ENCODE measurements around the gene KCNMB4. TPM values are rescaled to one million over a fixed set of nuclear protein-coding genes. Genes with fewer than 3 reads are reported as not detected.
A peak's percentile ranks its signal among the peaks of the same experiment; 100 is the strongest.

KCNMB4 gene
- total RNA-seq, 4 donors from 2014 or later, result 2.6 to 11.0 (median 3.1) TPM

GRCh38 chr12:70367258-70368141 lies 1.4 kb downstream of the KCNMB4 start:
- H3K27me3 ChIP-seq, result no peaks in the 10 kb centered on the region

DNA sequence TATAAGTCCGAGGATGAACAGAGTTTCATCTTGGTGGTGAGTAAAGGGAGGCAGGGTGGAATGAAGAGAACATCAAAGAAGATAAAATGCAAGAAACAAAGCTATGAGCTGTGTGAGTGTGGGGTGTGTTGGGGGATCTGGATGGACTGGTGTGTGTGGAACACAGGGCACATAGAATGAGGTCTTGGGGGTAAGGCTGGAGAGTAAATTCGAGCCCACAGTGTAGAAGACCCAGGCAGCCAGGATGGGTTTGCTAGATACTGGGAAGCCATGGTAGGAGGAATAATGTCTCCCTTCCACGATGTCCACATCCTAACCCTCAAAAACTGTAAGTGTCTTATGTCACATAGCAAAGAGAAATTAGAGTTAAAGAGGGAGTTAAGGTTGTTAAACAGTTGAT lies 6.8 kb downstream of the KCNMB4 start:
- no peaks in the 10 kb centered on the region for H3K27me3 ChIP-seq
- H3K9me3 ChIP-seq, result no peaks in the 10 kb centered on the region
- no peak overlapping the region for H3K27ac ChIP-seq
- no peak overlapping the region for H3K4me3 ChIP-seq
- no peaks in the 10 kb centered on the region for H3K4me1 ChIP-seq
- DNase-seq, result no peak
- TF ChIP-seq, protein P1, sequence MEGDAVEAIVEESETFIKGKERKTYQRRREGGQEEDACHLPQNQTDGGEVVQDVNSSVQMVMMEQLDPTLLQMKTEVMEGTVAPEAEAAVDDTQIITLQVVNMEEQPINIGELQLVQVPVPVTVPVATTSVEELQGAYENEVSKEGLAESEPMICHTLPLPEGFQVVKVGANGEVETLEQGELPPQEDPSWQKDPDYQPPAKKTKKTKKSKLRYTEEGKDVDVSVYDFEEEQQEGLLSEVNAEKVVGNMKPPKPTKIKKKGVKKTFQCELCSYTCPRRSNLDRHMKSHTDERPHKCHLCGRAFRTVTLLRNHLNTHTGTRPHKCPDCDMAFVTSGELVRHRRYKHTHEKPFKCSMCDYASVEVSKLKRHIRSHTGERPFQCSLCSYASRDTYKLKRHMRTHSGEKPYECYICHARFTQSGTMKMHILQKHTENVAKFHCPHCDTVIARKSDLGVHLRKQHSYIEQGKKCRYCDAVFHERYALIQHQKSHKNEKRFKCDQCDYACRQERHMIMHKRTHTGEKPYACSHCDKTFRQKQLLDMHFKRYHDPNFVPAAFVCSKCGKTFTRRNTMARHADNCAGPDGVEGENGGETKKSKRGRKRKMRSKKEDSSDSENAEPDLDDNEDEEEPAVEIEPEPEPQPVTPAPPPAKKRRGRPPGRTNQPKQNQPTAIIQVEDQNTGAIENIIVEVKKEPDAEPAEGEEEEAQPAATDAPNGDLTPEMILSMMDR (IDR thresholded peaks at IDR 0.05), result no peak
- TF ChIP-seq POLR2A (IDR thresholded peaks at IDR 0.05), result no peak
- no peaks in the 10 kb centered on the region for H3K36me3 ChIP-seq
- intact Hi-C loops (cut with DNase I; ENCODE audit: low total_unique reads), result no loop called here

More at GRCh38 chr12:70367258-70368141, 1.4 kb downstream of the KCNMB4 start:
- intact Hi-C loops (cut with DNase I; ENCODE audit: low total_unique reads), result no loop called here
- H3K36me3 ChIP-seq, result no peaks in the 10 kb centered on the region
- TF ChIP-seq POLR2A (IDR thresholded peaks at IDR 0.05), result no peak
- TF ChIP-seq, protein P1 (IDR thresholded peaks at IDR 0.05), result no peak
- H3K4me1 ChIP-seq, result no peaks in the 10 kb centered on the region
- DNase-seq, result no peak
- peak overlapping the region in 1 of 2 donors; percentile 61 for H3K27ac ChIP-seq
- no peaks in the 10 kb centered on the region for H3K9me3 ChIP-seq
- H3K4me3 ChIP-seq, result peak overlapping the region; percentile 45 to 71

DNA sequence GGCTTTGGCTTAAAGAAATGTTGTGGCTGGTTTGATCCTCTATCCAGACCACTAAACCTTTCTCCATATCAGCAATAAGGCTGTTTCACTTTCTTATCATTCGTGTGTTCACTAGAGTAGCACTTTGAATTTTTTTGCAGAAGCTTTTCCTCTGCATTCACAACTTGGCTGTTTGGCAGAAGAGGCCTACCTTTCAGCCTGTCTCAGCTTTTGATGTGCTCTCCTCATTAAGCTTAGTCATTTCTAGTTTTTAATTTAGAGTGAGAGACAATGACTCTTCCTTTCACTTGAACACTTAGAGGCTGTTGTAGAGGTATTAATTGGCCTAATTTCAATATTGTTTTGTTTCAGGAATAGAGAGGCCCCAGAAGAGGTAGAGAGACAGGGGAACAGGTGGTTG lies 13.8 kb downstream of the KCNMB4 start:
- H3K27ac ChIP-seq, result no peak overlapping the region
- no peaks in the 10 kb centered on the region for H3K9me3 ChIP-seq
- TF ChIP-seq, protein P1 (IDR thresholded peaks at IDR 0.05), result no peak
- no peak for TF ChIP-seq POLR2A (IDR thresholded peaks at IDR 0.05)
- no peak for DNase-seq
- no peaks in the 10 kb centered on the region for H3K4me1 ChIP-seq
- peaks cover 0 to 4% of the 10 kb centered on the region in 2 donors for H3K27me3 ChIP-seq
- no peaks in the 10 kb centered on the region for H3K36me3 ChIP-seq
- no peak overlapping the region for H3K4me3 ChIP-seq
- intact Hi-C loops (cut with DNase I; ENCODE audit: low total_unique reads), result no loop called here

DNA sequence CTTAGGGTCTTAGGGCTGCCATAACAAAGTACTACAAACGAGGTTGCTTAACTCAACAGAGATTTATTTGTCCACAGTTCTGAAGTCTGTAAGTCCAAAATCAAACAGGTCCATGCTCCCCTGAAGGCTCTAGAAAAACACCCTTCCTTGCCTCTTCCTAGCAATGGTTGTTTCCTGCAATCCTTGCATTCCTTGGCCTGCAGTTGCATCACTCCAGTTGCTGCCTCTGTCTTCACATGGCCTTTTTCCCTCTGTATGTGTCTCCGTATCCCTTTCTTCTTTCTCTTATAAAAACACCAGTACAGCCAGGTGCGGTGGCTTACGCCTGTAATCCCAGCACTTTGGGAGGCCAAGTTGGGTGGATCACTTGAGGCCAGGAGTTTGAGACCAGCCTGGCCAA lies 17.4 kb downstream of the KCNMB4 start:
- H3K4me1 ChIP-seq, result no peaks in the 10 kb centered on the region
- TF ChIP-seq, protein P1 (IDR thresholded peaks at IDR 0.05), result no peak
- TF ChIP-seq POLR2A (IDR thresholded peaks at IDR 0.05), result no peak
- intact Hi-C loops (cut with DNase I; ENCODE audit: low total_unique reads), result no loop called here

DNA sequence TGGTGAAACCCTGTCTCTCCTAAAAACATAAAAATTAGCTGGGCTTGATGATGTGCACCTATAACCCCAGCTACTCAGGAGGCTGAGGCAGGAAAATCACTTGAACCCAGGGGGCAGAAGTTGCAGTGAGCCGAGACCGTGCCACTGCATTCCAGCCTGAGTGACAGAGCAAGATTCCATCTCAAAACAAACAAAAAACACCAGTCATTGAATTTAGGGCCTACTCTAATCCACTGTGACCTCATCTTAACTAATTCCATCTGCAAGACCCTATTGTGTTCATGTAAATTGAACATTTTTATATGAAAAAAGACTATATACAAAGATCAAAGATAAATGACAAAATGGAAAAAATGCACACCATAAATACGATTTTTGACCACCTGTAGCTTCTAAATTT lies 17.8 kb downstream of the KCNMB4 start:
- H3K27me3 ChIP-seq, result peaks cover 0 to 4% of the 10 kb centered on the region in 2 donors
- no peak overlapping the region for H3K27ac ChIP-seq
- H3K4me1 ChIP-seq, result no peaks in the 10 kb centered on the region
- no peaks in the 10 kb centered on the region for H3K9me3 ChIP-seq
- H3K36me3 ChIP-seq, result no peaks in the 10 kb centered on the region
- intact Hi-C loops (cut with DNase I; ENCODE audit: low total_unique reads), result no loop called here
- no peak for DNase-seq
- TF ChIP-seq POLR2A (IDR thresholded peaks at IDR 0.05), result no peak
- TF ChIP-seq, protein P1 (IDR thresholded peaks at IDR 0.05), result no peak
- H3K4me3 ChIP-seq, result no peak overlapping the region

More for the DNA sequence above, 17.4 kb downstream of the KCNMB4 start:
- Histone ChIP-seq H3K27ac (no peak overlapping the region), H3K9me3 (no peaks in the 10 kb centered on the region), H3K36me3 (no peaks in the 10 kb centered on the region), H3K4me3 (no peak overlapping the region), H3K27me3 (peaks cover 0 to 4% of the 10 kb centered on the region in 2 donors)
- DNase-seq, result no peak
